GM12801 (cell line): Measurements from ENCODE around the gene NDUFS6.

Experiments
- TF ChIP-seq, protein P1 (sequence below): IDR thresholded peaks from one replicate; pipeline ENCODE4 v1.5.1; 2011; ENCODE audit warnings: control low read depth; ENCODE audit not compliant: insufficient read length; ENCODE audit errors: extremely low read depth

The NDUFS6 gene

DNA sequence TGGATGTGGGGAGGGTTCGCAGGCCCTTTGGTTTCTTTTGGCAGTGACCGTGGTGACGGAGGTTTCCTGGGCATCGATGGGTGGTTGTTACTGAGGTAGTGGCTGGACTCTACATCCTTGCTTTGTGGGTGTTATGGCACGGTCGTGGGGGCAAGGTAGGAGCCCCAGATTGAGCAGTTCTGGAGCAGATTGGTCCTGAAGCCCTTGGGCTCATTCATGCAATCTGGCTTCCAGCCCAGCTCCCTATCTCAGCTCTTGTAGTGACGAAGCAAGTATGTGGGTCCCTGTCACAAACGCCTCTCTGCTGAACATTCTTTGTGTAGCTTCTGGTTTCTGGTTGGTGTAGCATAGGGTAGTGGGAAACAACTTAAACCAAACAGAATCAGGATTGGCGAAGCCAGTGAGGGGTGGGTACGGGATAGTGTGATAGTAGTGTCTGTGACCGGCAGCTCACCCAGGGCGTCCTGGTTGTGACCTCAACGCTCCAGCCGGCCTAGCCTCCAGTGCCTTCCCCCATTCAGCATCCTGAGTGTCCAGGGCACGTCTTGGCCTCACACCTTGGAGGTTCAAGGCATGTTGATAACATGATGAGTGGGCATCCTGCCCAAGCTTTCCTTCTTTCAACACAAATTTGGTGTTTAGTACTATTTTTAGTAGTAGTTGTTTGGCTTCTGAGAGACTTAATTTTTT, 2.9 kb downstream of the NDUFS6 start:
- TF ChIP-seq, protein P1, sequence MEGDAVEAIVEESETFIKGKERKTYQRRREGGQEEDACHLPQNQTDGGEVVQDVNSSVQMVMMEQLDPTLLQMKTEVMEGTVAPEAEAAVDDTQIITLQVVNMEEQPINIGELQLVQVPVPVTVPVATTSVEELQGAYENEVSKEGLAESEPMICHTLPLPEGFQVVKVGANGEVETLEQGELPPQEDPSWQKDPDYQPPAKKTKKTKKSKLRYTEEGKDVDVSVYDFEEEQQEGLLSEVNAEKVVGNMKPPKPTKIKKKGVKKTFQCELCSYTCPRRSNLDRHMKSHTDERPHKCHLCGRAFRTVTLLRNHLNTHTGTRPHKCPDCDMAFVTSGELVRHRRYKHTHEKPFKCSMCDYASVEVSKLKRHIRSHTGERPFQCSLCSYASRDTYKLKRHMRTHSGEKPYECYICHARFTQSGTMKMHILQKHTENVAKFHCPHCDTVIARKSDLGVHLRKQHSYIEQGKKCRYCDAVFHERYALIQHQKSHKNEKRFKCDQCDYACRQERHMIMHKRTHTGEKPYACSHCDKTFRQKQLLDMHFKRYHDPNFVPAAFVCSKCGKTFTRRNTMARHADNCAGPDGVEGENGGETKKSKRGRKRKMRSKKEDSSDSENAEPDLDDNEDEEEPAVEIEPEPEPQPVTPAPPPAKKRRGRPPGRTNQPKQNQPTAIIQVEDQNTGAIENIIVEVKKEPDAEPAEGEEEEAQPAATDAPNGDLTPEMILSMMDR: no peak

DNA sequence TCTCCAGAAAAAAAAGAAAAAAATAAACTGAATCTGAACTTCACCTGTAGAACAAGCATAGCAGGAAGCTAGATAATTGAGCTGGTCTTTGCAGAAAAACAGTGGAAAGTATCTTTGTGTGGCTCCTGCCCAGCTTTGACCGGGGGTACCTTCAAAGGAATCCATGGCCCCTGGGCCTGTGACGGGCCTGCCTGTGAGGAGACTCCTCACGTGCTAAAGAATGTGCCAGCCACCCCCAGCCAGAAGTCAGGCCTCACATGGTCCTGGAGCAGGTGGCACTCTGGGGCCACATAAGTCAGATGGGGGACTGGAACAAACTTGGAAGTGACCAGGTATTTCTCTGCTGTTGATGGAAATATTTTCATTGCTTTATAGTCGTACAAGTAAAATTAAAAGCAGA, 4.1 kb downstream of the NDUFS6 start:
- TF ChIP-seq, protein P1: no peak

DNA sequence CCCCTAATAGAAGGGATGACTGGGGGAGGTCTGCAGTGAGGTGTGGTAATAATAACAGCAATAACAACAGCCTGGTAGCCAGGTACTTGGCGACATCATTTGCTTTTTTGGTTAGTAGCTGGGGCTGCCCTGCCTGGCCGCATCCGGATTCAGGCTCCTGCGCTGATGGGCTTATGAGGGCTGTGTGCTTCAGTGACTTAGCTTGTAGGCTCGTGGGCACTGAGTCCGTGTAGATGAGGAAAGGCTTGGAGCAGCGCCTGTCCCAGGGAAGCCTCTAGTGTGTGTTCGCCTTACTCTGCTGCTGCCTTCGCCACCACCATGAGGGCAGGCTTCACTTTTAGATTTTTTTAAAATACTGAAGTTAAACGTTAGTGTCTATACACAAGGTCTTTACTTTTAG, 4.5 kb downstream of the NDUFS6 start:
- TF ChIP-seq, protein P1: no peak

DNA sequence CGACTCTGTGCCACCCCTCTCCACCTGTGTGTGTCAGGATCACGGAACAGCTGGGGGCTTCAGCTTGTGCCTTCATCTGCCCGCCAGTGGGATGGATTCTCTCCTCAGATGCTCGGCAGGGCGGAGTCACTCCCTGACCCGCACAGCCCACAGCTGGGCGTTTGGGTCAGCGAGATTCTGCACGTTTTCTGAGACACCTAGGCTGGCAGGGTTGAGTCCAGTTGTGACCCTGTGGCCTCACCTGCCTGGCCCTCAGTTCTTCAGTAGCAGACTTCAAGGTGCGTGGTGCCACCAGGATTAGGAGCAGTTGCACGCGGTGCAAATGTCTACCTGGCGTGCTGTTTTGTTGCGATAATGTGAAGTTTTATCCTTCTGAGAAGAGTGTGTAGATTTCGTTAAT, 5.0 kb downstream of the NDUFS6 start:
- TF ChIP-seq, protein P1: no peak

DNA sequence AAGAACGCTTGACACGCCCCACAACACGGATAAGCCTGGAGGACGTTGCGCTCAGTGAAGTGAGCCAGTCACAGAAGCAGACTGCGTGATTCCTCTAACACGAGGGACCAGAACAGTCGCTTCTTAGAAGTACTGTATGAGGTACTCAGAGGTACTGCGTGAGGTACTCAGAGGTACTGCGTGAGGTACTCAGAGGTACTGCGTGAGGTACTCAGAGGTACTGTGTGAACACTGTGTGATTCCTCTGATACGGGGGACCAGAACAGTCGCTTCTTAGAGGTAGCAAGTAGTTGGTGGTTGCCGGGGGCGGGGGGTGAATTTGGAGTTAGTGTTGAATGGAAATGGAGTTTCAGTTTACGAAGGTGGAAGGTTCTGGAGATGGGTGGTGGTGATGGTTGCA, 5.8 kb downstream of the NDUFS6 start:
- TF ChIP-seq, protein P1: no peak

DNA sequence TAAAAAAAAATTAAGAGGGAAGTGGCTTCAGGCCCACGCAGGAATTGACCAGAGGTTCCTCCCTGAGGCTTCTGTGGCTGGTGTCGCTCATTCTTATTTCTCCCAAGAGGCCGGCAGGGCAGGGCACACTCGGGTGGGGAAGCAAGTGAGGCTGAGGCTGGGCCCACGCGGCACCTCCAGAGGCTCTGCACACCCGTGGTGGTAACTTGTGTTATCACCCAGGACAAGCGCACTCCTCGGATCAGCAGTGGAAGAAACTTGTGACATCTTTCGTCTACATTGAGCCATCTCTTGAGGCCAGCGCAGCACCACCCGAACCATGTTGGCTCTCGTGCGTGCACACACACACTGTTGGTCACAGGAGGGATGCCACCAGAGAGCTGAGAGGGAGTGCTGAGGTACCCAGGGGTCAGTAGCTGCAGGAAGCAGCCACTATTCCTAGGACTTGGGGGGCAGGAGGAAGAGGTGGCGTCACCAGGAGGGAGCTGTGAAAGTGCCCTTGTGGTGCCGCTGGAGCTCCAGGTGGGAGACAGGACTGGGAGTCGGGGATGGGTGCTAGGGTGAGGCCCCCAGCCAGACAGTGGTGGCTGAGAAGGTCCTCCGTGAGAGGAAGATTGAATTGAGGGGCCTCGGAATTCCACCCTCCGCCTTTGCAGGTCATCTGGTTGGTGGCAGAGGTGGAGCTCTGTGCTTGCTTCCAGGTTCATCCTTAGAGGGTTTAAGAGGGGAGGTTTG, 6.4 kb downstream of the NDUFS6 start:
- TF ChIP-seq, protein P1: no peak

DNA sequence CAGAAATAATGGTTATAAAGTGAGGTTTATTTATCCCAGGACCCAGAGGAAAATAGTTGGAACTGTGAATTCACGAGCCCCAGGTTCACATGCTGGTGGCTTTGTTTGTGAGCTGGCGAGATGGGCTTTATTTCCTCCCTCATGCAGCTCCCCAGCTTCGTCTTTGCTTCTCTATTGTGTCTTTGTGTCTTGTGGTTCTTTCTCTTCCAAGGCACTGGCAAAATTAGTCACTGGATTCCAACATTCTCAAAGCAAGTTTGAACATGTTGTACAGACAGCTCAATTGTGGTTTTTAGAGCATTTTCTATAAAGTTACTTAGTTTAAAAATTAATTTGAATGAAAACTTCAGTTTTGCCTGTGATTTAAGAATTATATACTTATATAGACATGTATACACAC, 7.2 kb downstream of the NDUFS6 start:
- TF ChIP-seq, protein P1: no peak
